Iris pigment epithelial cell (primary cell): ENCODE data around the gene GSC.
"Not testable (repeated sequence)": the region's sequence is repeated elsewhere in the genome, so short reads cannot be mapped to it uniquely, and the experiment has no call there.

Experiments
- DNase-seq: peaks from one replicate; pipeline ENCODE4 v3.0.0-alpha.2; 2011; ENCODE audit warnings: low read depth

The GSC gene

GRCh38 chr14:94746131-94746530 is 23.8 kb downstream of the GSC start:
- DNase-seq = no peak

GRCh38 chr14:94738751-94739150 is 31.2 kb downstream of the GSC start:
- peak; percentile 4 for DNase-seq

DNA sequence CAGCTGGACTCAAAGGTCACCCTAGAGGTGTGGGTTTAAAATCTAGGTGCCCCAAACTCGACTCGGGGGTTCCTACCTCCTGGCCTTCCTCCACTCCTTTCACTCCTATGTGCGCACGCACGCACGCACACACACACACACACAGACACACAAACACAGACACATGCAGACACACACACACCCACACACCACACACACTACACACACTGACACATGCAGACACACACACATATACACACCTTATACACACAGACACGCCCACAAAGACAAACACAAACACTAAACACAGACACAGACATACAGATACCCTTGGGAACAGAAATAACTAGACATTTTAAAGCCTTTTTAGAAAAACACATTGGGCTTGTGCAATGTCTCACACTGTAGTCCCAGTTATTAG is 31.8 kb downstream of the GSC start:
- DNase-seq = no peak

- DNase-seq = no peak
These were observed 41.0 kb downstream of the GSC start for GRCh38 chr14:94728950-94729349.

GRCh38 chr14:94728440-94728839 is 41.5 kb downstream of the GSC start:
- not testable (repeated sequence) for DNase-seq

DNA sequence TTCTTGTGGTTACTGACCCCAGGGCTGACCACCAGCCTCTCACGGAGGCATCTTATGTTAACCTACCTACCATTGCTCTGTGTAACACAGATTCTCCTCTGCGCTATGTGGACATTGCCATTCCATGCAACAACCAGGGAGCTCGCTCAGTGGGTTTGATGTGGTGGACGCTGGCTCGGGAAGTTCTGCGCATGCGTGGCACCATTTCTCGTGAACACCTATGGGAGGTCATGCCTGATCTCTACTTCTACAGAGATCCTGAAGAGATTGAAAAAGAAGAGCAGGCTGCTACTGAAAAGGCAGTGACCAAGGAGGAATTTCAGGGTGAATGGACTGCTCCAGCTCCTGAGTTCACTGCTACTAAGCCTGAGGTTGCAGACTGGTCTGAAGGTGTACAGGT is 43.3 kb downstream of the GSC start:
- DNase-seq = not testable (repeated sequence)

GRCh38 chr14:94724993-94725392 is 44.9 kb downstream of the GSC start:
- no peak for DNase-seq

GRCh38 chr14:94722397-94722796 is 47.5 kb downstream of the GSC start:
- DNase-seq = no peak
